Heart right ventricle (tissue), 16 donors: Measurements from ENCODE around the gene GRIK3. TPM values are rescaled to one million over a fixed set of nuclear protein-coding genes. Genes with fewer than 3 reads are reported as not detected.

Experiments used
- ATAC-seq, 8 donors: fragments of 200-7000 bp; cut with Tn5 transposase; one replicate each; pipeline ENCODE4 v1.9.1; 2020; ENCODE audit warnings: mild to moderate bottlenecking in 8 of 8, moderate library complexity in 8 of 8, moderate number of reproducible peaks in 1 of 8
- DNase-seq, 2 donors: peaks; one replicate each; pipeline ENCODE4 v3.0.0-alpha.2; 2020
- H3K27ac ChIP-seq, 10 donors: fragments of 200-600 bp; sonication (generic) in 2 of 10; one replicate each; pipeline versions ENCODE4 v1.5.0 to v1.8.0; 2020 to 2022; ENCODE audit warnings: mild to moderate bottlenecking in 3 of 10
- H3K27me3 ChIP-seq, 7 donors: fragments of 200-600 bp; one replicate each; pipeline ENCODE4 v1.8.0; 2021 to 2022; ENCODE audit warnings: mild to moderate bottlenecking in 2 of 7
- H3K36me3 ChIP-seq, 9 donors: fragments of 200-600 bp; sonication (generic) in 1 of 9; one replicate each; pipeline versions ENCODE4 v1.5.0 to v1.8.0; 2020 to 2022; ENCODE audit warnings: mild to moderate bottlenecking in 2 of 9
- H3K4me1 ChIP-seq, 9 donors: fragments of 200-600 bp; sonication (generic) in 1 of 9; one replicate each; pipeline versions ENCODE4 v1.5.0 to v1.8.0; 2020 to 2022; ENCODE audit warnings: mild to moderate bottlenecking in 4 of 9
- H3K4me3 ChIP-seq, 10 donors: fragments of 200-600 bp; sonication (generic) in 2 of 10; one replicate each; pipeline versions ENCODE4 v1.5.0 to v1.8.0; 2020 to 2022; ENCODE audit warnings: mild to moderate bottlenecking in 7 of 10, moderate library complexity in 2 of 10
- H3K9me3 ChIP-seq, 11 donors: fragments of 200-600 bp in 10 of 11; sonication (generic) in 2 of 11; one replicate each; pipeline versions ENCODE4 v1.5.0 to v1.8.0; 2013 to 2022; ENCODE audit warnings: mild to moderate bottlenecking in 2 of 11, control low read depth in 1 of 11, moderate library complexity in 1 of 11
- WGBS, 2 donors: extraction: QIAGEN DNeasy Blood & Tissue Kit; methylation state at CpG; one replicate each; pipeline ENCODE4 v1.1.7; 2013; ENCODE audit warnings: inconsistent platforms in 1 of 2; 5-methylcytosine and 5-hydroxymethylcytosine counted together
- intact Hi-C, 10 donors: fragments of 100-400 bp; cut with DNase I; formaldehyde crosslinking; loops; one replicate each; pipeline versions ENCODE4 v1.11.1 to v1.14.2; 2022
- polyA plus RNA-seq, 2 donors: library from polyadenylated mRNA; stranded (reverse); fragments of 200-250 nt; gene quantifications; one replicate each; pipeline ENCODE4 v1.2.3, GENCODE V29; 2013
- total RNA-seq, 10 donors: library from RNA; stranded (reverse); fragmentation: NEBNext Ultra II Directional in 3 of 10; extraction: Animal tissue kit (Norgen Biotek cat#: 25700) in 3 of 10; gene quantifications; one replicate each; pipeline versions ENCODE4 v1.2.1 to v1.2.4, GENCODE V29; 2021 to 2023
- TF ChIP-seq, protein P1 (sequence below), 9 donors: fragments of 200-600 bp; sonication (generic) in 2 of 9; IDR thresholded peaks; one replicate each; pipeline versions ENCODE4 v1.5.0 to v1.8.0; 2021 to 2022; ENCODE audit warnings: antibody characterized with exemption in 9 of 9, mild to moderate bottlenecking in 5 of 9, moderate library complexity in 1 of 9
- donor health status: Arrhythmogenic right ventricular cardiomyopathy.
- donor health status: ischemic (EF 13 %, LVEDD 7.1; RV severe dilation, severe dysfunction).
- donor health status: healthy with polysubstance abuse.
- donor health status: DM: no; HTN: yes; CAD: no.
- donor health status: DM: no; HTN: no; CAD: no.
- donor health status: ischemic (EF 25% LVEDD 6.9; RV normal size, moderate dysfunction).
- donor health status: ischemic (EF 25% LVEDD 5.7; RV mildly dilated, moderate dysfunction).
- donor health status: healthy.
- donor health status: DM: yes; HTN: yes; CAD: no.
- donor health status: Ischemic cardiomyopathy.
- donor health status: ischemic (EF 35%, LVEDD 5.7; RV mildly dilated, moderate dysfunction).
- donor health status: nonischemic (EF 11% LVEDD 7.7; RV severe dilation, severe dysfunction).
- donor health status: DM: yes; HTN: yes; CAD: no.
- donor health status: PGD.
- donor health status: ischemic (EF 29% LVEDD 5.4; RV normal size, mild dysfunction).
- donor health status: nonischemic (EF 23%, LVEDD 6.1; RV moderate dilation, normal function).

GRIK3 gene
- total and polyA plus RNA-seq, 12 donors = 0.10 to 1.1 (median 0.27) TPM

DNA sequence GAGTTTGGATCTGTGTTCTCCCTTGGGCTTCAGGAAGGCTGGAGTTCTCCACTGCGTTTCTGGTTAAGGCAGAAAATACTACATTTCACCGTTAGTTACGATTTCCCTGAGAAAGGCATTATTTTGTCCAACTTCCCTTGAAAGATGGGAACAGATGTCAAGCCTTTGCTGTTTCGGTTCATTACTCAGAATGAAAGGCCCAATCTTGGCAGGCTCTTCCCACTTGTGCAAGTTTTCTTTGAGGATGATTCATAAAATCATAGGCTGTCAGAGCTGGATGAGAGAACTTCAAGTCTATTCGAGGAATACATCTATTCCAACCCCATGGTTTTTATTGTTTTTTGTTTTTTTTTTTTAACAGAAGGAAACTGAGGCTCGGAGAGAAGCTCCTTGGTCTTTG, 205.2 kb downstream of the GRIK3 start:
- Histone ChIP-seq H3K4me1 (no peaks in the 10 kb centered on the region), H3K27ac (no peak overlapping the region), H3K27me3 (peaks cover 0 to 82% (median 38%) of the 10 kb centered on the region in 7 donors), H3K36me3 (no peaks in the 10 kb centered on the region), H3K4me3 (no peak overlapping the region), H3K9me3 (no peaks in the 10 kb centered on the region)
- DNase-seq (no peak), ATAC-seq (no peak)
- TF ChIP-seq, protein P1, sequence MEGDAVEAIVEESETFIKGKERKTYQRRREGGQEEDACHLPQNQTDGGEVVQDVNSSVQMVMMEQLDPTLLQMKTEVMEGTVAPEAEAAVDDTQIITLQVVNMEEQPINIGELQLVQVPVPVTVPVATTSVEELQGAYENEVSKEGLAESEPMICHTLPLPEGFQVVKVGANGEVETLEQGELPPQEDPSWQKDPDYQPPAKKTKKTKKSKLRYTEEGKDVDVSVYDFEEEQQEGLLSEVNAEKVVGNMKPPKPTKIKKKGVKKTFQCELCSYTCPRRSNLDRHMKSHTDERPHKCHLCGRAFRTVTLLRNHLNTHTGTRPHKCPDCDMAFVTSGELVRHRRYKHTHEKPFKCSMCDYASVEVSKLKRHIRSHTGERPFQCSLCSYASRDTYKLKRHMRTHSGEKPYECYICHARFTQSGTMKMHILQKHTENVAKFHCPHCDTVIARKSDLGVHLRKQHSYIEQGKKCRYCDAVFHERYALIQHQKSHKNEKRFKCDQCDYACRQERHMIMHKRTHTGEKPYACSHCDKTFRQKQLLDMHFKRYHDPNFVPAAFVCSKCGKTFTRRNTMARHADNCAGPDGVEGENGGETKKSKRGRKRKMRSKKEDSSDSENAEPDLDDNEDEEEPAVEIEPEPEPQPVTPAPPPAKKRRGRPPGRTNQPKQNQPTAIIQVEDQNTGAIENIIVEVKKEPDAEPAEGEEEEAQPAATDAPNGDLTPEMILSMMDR (IDR thresholded peaks at IDR 0.05) = no peak
- WGBS, 2 donors = 79 to 85% methylated on average over 6 of the region's 6 CpGs
- intact Hi-C loops = no loop called here

DNA sequence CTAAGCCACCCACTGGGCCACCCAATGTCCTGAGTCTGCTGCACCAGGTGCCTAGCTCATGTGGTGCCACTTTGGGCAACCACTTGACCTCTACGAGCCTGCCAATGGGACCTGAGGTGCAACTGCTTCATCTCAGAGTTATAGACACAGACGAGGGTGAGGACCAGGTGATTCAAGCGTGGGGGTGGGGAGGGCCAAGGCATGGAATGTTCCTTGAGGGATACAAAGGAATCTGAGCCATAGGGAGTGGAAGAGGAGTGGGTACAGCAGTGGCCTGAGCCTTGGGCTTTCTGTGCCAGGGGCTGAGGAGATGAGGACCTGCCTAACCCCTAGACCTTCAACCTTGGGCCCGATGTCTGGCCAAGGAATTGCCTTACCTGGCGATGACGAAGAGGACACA, 209.1 kb downstream of the GRIK3 start:
- no peak for DNase-seq
- Histone ChIP-seq H3K27me3 (peaks cover 0 to 76% (median 43%) of the 10 kb centered on the region in 7 donors), H3K4me1 (no peaks in the 10 kb centered on the region), H3K36me3 (no peaks in the 10 kb centered on the region), H3K9me3 (no peaks in the 10 kb centered on the region), H3K4me3 (no peak overlapping the region), H3K27ac (no peak overlapping the region)
- 74 to 80% methylated on average over 6 of the region's 6 CpGs for WGBS, 2 donors
- intact Hi-C loops = no loop called here
- no peak for ATAC-seq
- TF ChIP-seq, protein P1 (IDR thresholded peaks at IDR 0.05) = no peak

DNA sequence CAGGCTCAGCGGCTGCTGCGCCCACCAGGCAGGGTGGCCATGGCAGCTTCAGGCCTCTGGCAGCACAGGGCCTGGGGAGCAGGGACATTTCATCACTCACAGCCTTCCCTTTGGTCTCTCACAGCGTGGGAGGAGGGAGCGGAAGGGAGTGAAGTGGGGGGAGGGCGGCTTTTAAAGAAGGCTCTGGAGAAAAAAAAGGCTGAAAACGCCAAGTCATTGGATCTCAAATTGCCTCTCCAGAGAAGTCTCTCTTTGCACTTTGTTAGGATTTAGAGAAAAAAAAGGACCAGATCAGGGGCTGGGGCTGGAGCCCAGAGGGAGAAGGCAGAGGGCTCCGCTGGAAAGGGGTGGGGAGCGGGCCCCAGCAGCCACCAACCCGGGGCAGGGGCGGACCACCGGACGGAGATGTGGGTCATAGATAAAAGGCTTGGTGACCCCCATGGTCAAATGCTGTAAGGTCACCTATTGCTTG, 209.9 kb downstream of the GRIK3 start:
- Histone ChIP-seq H3K27ac (no peak overlapping the region), H3K4me3 (no peak overlapping the region), H3K36me3 (no peaks in the 10 kb centered on the region), H3K27me3 (peaks cover 0 to 74% (median 47%) of the 10 kb centered on the region in 7 donors), H3K9me3 (no peaks in the 10 kb centered on the region), H3K4me1 (no peaks in the 10 kb centered on the region)
- TF ChIP-seq, protein P1 (IDR thresholded peaks at IDR 0.05) = no peak
- DNase-seq (no peak), ATAC-seq (no peak)
- WGBS, 2 donors = 13 to 16% methylated on average over 12 of the region's 12 CpGs
- intact Hi-C loops = no loop called here

DNA sequence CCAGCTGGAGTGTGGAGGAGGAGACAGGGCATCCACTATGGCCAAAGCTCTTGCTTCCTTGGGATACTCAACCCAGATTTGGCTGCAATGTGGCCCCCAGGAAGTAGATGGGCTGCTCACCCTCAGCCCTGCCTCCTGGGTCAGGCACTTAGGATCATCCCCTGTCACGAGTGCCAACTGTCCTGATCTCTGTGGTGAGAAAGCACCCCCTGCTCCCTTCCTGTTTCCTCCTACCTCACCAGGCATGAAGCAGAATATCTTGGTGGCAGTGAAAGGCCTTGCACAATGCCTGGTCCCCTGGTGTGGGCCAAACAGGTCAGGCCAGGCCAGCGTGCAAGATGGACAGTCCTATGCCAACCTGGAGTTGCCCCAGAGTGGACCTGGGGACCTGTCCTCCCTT, 211.7 kb downstream of the GRIK3 start:
- 48 to 54% methylated on average over 2 of the region's 2 CpGs for WGBS, 2 donors
- no peak for DNase-seq

More for the DNA sequence above, 211.7 kb downstream of the GRIK3 start:
- Histone ChIP-seq H3K27me3 (peaks cover 0 to 80% (median 57%) of the 10 kb centered on the region in 7 donors), H3K4me3 (no peak overlapping the region), H3K36me3 (no peaks in the 10 kb centered on the region), H3K4me1 (no peaks in the 10 kb centered on the region), H3K27ac (no peak overlapping the region), H3K9me3 (no peaks in the 10 kb centered on the region)
- intact Hi-C loops = no loop called here
- TF ChIP-seq, protein P1 (IDR thresholded peaks at IDR 0.05) = no peak
- no peak for ATAC-seq
